CD8-positive, alpha-beta memory T cell (primary cell): ENCODE measurements around the gene SEMA5B. TPM values are rescaled to one million over a fixed set of nuclear protein-coding genes. Genes with fewer than 3 reads are reported as not detected.

ENCODE experiments used
- CTCF ChIA-PET: fragments of 350-600 bp; sonication (Branson Sonifier 250); formaldehyde crosslinking; loops from one replicate; lab custom pipeline; 2021; ENCODE audit warnings: antibody characterized with exemption; lab: Charles Lee
- POLR2A ChIA-PET: fragments of 350-600 bp; sonication (Branson Sonifier 250); formaldehyde crosslinking; loops from one replicate; lab custom pipeline; 2021; ENCODE audit warnings: antibody characterized with exemption; lab: Charles Lee
- DNase-seq, 5 donors: peaks; one replicate each; pipeline versions ENCODE4 v3.0.0 to v3.0.0-alpha.2; 2020 to 2022; ENCODE audit warnings: mixed read lengths in 1 of 5
- H3K27ac ChIP-seq: one replicate; pipeline ENCODE4 v1.7.0; 2013; ENCODE audit warnings: low read depth, mild to moderate bottlenecking, low read length, moderate library complexity
- H3K27me3 ChIP-seq: 2 replicates; pipeline ENCODE4 v1.7.0; 2013; ENCODE audit warnings: low read length, mild to moderate bottlenecking; ENCODE audit not compliant: insufficient read depth, poor library complexity, severe bottlenecking
- H3K36me3 ChIP-seq: 2 replicates; pipeline ENCODE4 v1.7.0; 2013; ENCODE audit warnings: mild to moderate bottlenecking, low read length, moderate library complexity; ENCODE audit not compliant: insufficient read depth
- H3K4me1 ChIP-seq: 2 replicates; pipeline ENCODE4 v1.7.0; 2013; ENCODE audit warnings: mild to moderate bottlenecking, low read length, moderate library complexity; ENCODE audit not compliant: insufficient read depth
- H3K4me3 ChIP-seq: 2 replicates; pipeline ENCODE4 v1.7.0; 2013; ENCODE audit warnings: mild to moderate bottlenecking, low read length
- H3K9me3 ChIP-seq: 2 replicates; pipeline ENCODE4 v1.7.0; 2013; ENCODE audit warnings: mild to moderate bottlenecking, low read length
- H3K27ac Mint-ChIP-seq, 8 donors: one replicate each; pipeline ENCODE4 v1.8.0; 2020 to 2021; ENCODE audit warnings: mixed read lengths in 8 of 8, mild to moderate bottlenecking in 6 of 8, inconsistent platforms in 3 of 8, moderate library complexity in 3 of 8
- H3K27me3 Mint-ChIP-seq, 2 donors: one replicate each; pipeline ENCODE4 v1.8.0; 2020 to 2021; ENCODE audit warnings: mixed read lengths in 2 of 2, mild to moderate bottlenecking in 1 of 2, moderate library complexity in 1 of 2
- H3K36me3 Mint-ChIP-seq, 3 donors: one replicate each; pipeline ENCODE4 v1.8.0; 2020 to 2021; ENCODE audit warnings: mixed read lengths in 3 of 3, inconsistent platforms in 1 of 3, mild to moderate bottlenecking in 1 of 3
- H3K4me1 Mint-ChIP-seq, 3 donors: one replicate each; pipeline ENCODE4 v1.8.0; 2020 to 2021; ENCODE audit warnings: mixed read lengths in 3 of 3, inconsistent platforms in 1 of 3, mild to moderate bottlenecking in 1 of 3
- H3K4me3 Mint-ChIP-seq, 7 donors: one replicate each; pipeline ENCODE4 v1.8.0; 2020 to 2021; ENCODE audit warnings: mixed read lengths in 7 of 7, mild to moderate bottlenecking in 6 of 7, moderate library complexity in 4 of 7, inconsistent platforms in 2 of 7
- H3K9me3 Mint-ChIP-seq, 5 donors: one replicate each; pipeline ENCODE4 v1.8.0; 2020 to 2022; ENCODE audit warnings: mixed read lengths in 5 of 5, mild to moderate bottlenecking in 3 of 5, moderate library complexity in 2 of 5, inconsistent platforms in 1 of 5
- polyA plus RNA-seq: library from polyadenylated mRNA; unstranded; fragments of 300-500 nt; fragmentation: Illumina TruSeq; gene quantifications from one replicate; pipeline ENCODE4 v1.2.3, GENCODE V29; 2021
- total RNA-seq, 2 experiments: library from RNA; stranded (reverse); gene quantifications; one replicate each; pipeline ENCODE4 v1.2.3, GENCODE V29; 2021

Gene SEMA5B
- total and polyA plus RNA-seq, 3 experiments from 2014 or later = not detected

DNA sequence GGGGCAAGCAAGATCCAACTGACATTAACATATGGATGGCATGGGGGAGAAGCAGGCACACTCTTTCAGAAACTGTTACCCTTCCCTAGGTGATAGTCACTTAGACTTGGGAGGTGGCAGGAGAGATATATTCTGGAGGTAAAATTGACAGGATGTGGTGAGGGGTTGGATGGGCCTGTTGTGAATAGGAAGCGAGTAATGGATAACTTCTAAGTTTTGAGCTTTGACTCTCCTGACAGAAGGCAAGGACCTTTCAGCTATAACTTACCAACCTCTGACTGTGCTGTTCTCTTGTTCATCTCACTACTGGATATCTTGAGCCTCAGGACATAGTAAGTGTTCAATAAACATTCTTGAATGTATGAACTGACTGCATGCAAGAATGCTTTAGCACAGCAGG, 37.4 kb upstream of the SEMA5B start:
- DNase-seq = no peak
- H3K9me3 ChIP-seq = no peaks in the 10 kb centered on the region
- peak overlapping the region in 2 of 7 donors; percentile 9 to 17 for H3K4me3 Mint-ChIP-seq
- H3K27me3 Mint-ChIP-seq = peaks cover 8 to 10% of the 10 kb centered on the region in 2 donors
- no peak overlapping the region for H3K4me3 ChIP-seq
- no peaks in the 10 kb centered on the region for H3K9me3 Mint-ChIP-seq
- POLR2A ChIA-PET = interaction anchor here (0.5 kb wide), 1 partner anchor 341 kb away, joined by 3 read pairs; no protein-coding TSS in a partner anchor
- no peak overlapping the region for H3K27ac ChIP-seq
- peak overlapping the region in 1 of 8 donors; percentile 97 for H3K27ac Mint-ChIP-seq
- peaks cover 14% of the 10 kb centered on the region for H3K4me1 ChIP-seq
- CTCF ChIA-PET = no interaction called here
- no peaks in the 10 kb centered on the region for H3K27me3 ChIP-seq
- no peaks in the 10 kb centered on the region for H3K36me3 Mint-ChIP-seq
- H3K36me3 ChIP-seq = no peaks in the 10 kb centered on the region
- H3K4me1 Mint-ChIP-seq = peaks cover 11 to 32% (median 21%) of the 10 kb centered on the region in 3 donors

DNA sequence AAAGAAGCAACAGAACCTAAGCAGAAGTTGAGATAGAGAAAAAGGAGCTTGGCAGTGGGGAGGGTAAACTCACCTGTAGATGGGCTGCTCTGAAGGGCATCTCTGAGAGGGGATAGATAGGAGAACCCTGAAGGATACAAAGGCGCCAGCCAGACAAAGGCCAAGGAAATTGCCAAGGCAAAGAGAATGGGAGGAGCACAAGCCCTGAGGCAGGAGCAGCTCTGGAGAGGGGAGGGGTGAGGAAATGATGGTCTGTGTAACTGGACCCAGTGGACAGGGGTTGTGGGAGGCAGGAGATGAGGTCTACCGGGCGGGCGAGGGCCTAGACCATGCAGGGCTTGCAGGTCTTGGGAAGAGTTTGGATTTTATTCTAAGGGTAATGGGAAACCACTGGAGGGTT, 36.9 kb upstream of the SEMA5B start:
- CTCF ChIA-PET = no interaction called here
- Histone ChIP-seq H3K4me1 (peaks cover 14% of the 10 kb centered on the region), H3K9me3 (no peaks in the 10 kb centered on the region), H3K27me3 (no peaks in the 10 kb centered on the region), H3K4me3 (no peak overlapping the region), H3K27ac (no peak overlapping the region), H3K36me3 (no peaks in the 10 kb centered on the region)
- no peak for DNase-seq
- Mint-ChIP-seq H3K36me3 (no peaks in the 10 kb centered on the region), H3K27me3 (peaks cover 8 to 9% of the 10 kb centered on the region in 2 donors), H3K4me3 (peak overlapping the region in 3 of 7 donors; percentile 9 to 72 (median 17)), H3K27ac (peak overlapping the region in 2 of 8 donors; percentile 7 to 97), H3K9me3 (no peaks in the 10 kb centered on the region), H3K4me1 (peaks cover 11 to 32% (median 21%) of the 10 kb centered on the region in 3 donors)
- POLR2A ChIA-PET = interaction anchor here (0.5 kb wide), 1 partner anchor 341 kb away, joined by 3 read pairs; no protein-coding TSS in a partner anchor

DNA sequence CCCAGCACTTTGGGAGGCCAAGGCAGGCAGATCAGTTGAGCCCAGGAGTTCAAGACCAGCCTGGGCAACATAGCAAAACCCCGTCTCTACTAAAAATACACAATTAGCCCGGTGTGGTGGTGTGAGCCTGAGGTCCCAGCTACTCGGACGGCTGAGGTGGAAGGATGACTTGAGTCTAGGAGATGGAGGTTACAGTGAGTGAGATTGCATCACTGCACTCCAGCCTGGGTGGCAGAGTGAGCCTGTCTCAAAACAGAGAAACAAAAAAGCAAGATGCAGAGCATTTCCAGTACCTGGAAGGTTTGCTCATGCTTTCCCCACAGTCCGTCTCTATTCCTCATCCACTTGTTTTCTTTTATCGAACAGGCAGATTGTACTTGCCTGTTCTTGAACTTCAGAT, 35.5 kb upstream of the SEMA5B start:
- Mint-ChIP-seq H3K27me3 (peaks cover 0 to 4% of the 10 kb centered on the region in 2 donors), H3K9me3 (no peaks in the 10 kb centered on the region), H3K36me3 (no peaks in the 10 kb centered on the region), H3K4me3 (no peak overlapping the region), H3K27ac (no peak overlapping the region), H3K4me1 (peaks cover 7 to 23% (median 9%) of the 10 kb centered on the region in 3 donors)
- Histone ChIP-seq H3K4me3 (no peak overlapping the region), H3K27me3 (no peaks in the 10 kb centered on the region), H3K36me3 (no peaks in the 10 kb centered on the region), H3K9me3 (no peaks in the 10 kb centered on the region), H3K4me1 (peaks cover 6% of the 10 kb centered on the region), H3K27ac (no peak overlapping the region)
- POLR2A ChIA-PET = interaction anchor here (0.6 kb wide), 1 partner anchor 674 kb away, joined by 3 read pairs; no protein-coding TSS in a partner anchor
- no peak for DNase-seq
- CTCF ChIA-PET = no interaction called here

DNA sequence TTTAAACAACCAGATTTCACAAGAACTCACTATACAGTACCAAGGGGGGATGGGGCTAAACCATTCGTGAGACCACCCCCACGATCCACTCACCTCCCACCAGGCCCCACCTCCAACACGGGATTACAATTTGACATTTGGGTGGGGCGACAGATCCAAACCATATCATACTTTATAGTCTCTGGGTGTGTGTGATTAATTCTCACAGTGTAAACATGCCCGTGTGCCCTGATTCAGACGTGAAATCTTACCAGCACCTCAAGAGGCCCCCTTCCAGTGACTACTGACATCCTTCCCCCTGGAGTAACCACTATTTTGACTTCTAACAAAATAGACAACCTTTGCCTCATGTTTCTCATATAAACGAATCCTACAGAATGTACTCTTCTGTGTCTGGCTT, 34.3 kb upstream of the SEMA5B start:
- Histone ChIP-seq H3K4me1 (no peaks in the 10 kb centered on the region), H3K27me3 (no peaks in the 10 kb centered on the region), H3K9me3 (no peaks in the 10 kb centered on the region), H3K36me3 (no peaks in the 10 kb centered on the region), H3K4me3 (no peak overlapping the region), H3K27ac (no peak overlapping the region)
- POLR2A ChIA-PET = no interaction called here
- H3K4me1 Mint-ChIP-seq = peaks cover 3 to 17% (median 3%) of the 10 kb centered on the region in 3 donors
- H3K27ac Mint-ChIP-seq = no peak overlapping the region
- no peaks in the 10 kb centered on the region for H3K36me3 Mint-ChIP-seq
- H3K9me3 Mint-ChIP-seq = no peaks in the 10 kb centered on the region
- H3K4me3 Mint-ChIP-seq = no peak overlapping the region
- H3K27me3 Mint-ChIP-seq = peaks cover 0 to 4% of the 10 kb centered on the region in 2 donors
- CTCF ChIA-PET = no interaction called here
- no peak for DNase-seq

DNA sequence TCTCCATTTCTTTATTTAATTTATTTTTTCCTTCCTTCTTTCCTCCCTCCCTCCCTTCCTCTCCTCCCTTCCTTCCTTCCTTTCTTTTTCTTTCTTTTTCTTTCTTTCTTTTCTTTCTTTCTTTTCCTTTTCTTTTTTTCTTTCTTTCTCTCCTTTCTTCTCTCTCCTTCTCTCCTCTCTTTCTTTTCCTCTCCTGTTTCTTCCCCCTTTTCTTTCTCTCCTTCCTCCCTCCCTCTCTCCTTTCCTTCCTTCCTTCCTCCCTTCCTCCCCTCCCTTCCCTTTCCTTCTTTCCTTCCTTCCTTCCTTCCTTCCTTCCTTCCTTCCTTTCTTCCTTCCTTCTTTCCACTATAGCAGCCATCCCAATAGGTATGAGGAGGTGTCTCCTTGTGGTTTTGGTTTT, 32.5 kb upstream of the SEMA5B start:
- no peak overlapping the region for H3K4me3 Mint-ChIP-seq
- no peak overlapping the region for H3K27ac Mint-ChIP-seq
- Histone ChIP-seq H3K27ac (no peak overlapping the region), H3K4me1 (no peaks in the 10 kb centered on the region), H3K27me3 (no peaks in the 10 kb centered on the region), H3K4me3 (no peak overlapping the region), H3K9me3 (no peaks in the 10 kb centered on the region), H3K36me3 (no peaks in the 10 kb centered on the region)
- no peaks in the 10 kb centered on the region for H3K36me3 Mint-ChIP-seq
- CTCF ChIA-PET = interaction anchor here (1.4 kb wide), 1 partner anchor 10 kb away, joined by 3 read pairs; no protein-coding TSS in a partner anchor
- H3K4me1 Mint-ChIP-seq = peaks cover 0 to 9% (median 0%) of the 10 kb centered on the region in 3 donors
- DNase-seq = no peak
- H3K9me3 Mint-ChIP-seq = no peaks in the 10 kb centered on the region
- POLR2A ChIA-PET = no interaction called here
- peaks cover 0 to 2% of the 10 kb centered on the region in 2 donors for H3K27me3 Mint-ChIP-seq

DNA sequence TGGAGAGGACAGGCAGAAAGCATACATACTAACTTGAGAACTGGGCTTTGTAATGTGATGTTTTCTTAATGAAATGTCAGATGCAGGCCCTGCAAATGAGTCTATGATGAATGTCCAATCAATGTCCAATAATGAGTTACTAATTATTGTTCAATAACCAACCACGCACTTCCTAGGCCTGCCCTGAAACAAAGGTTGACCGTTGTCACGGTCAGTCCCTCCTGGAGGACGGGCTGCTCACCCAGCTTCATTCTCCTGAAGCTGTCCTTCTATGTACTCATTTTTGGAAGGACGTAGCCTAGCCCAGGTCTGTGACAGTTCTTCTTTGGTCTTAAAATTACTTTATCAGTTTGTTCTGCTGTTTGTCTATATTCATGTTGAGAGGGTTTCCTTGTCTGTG, 30.9 kb upstream of the SEMA5B start:
- no peaks in the 10 kb centered on the region for H3K36me3 ChIP-seq
- H3K4me1 ChIP-seq = no peaks in the 10 kb centered on the region
- no peaks in the 10 kb centered on the region for H3K27me3 ChIP-seq
- ChIA-PET CTCF (interaction anchor here (1.4 kb wide), 1 partner anchor 9 kb away, joined by 3 read pairs; no protein-coding TSS in a partner anchor), POLR2A (no interaction called here)
- H3K27ac ChIP-seq = no peak overlapping the region
- Mint-ChIP-seq H3K36me3 (no peaks in the 10 kb centered on the region), H3K27me3 (peaks cover 4 to 5% of the 10 kb centered on the region in 2 donors), H3K9me3 (no peaks in the 10 kb centered on the region), H3K4me1 (no peaks in the 10 kb centered on the region), H3K27ac (no peak overlapping the region), H3K4me3 (no peak overlapping the region)
- no peak for DNase-seq
- no peaks in the 10 kb centered on the region for H3K9me3 ChIP-seq
- no peak overlapping the region for H3K4me3 ChIP-seq

DNA sequence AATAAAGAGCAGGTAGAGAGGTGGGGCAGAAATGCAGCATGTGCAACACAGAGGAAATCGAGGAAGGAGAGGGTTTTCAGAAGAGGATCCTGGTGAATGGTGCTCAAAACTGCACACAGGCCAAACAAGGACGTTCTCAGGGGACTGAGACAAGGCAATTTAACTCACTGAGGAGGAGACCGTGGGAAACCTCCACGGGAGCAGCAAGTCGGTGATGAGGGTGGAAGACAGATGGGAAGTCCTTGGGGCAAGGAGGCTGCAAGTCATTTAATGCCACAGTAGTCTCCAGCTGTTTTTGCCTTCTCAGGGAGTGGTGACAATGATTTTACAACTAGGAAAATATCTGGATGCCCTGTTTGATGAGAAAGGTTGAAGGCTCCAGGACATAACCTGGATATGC, 27.8 kb upstream of the SEMA5B start:
- no peak overlapping the region for H3K4me3 Mint-ChIP-seq
- no peaks in the 10 kb centered on the region for H3K9me3 ChIP-seq
- no peak overlapping the region for H3K27ac Mint-ChIP-seq
- no peaks in the 10 kb centered on the region for H3K27me3 ChIP-seq
- H3K4me1 ChIP-seq = no peaks in the 10 kb centered on the region
- CTCF ChIA-PET = interaction anchor here (1.7 kb wide), 1 partner anchor 12 kb away, joined by 4 read pairs; the partner anchor contains the start of gene PDIA5
- H3K36me3 Mint-ChIP-seq = no peaks in the 10 kb centered on the region
- H3K4me3 ChIP-seq = no peak overlapping the region
- no peaks in the 10 kb centered on the region for H3K9me3 Mint-ChIP-seq
- H3K4me1 Mint-ChIP-seq = no peaks in the 10 kb centered on the region
- POLR2A ChIA-PET = no interaction called here
- H3K36me3 ChIP-seq = no peaks in the 10 kb centered on the region
- H3K27ac ChIP-seq = no peak overlapping the region
- no peak for DNase-seq
- H3K27me3 Mint-ChIP-seq = peaks cover 7 to 8% of the 10 kb centered on the region in 2 donors

DNA sequence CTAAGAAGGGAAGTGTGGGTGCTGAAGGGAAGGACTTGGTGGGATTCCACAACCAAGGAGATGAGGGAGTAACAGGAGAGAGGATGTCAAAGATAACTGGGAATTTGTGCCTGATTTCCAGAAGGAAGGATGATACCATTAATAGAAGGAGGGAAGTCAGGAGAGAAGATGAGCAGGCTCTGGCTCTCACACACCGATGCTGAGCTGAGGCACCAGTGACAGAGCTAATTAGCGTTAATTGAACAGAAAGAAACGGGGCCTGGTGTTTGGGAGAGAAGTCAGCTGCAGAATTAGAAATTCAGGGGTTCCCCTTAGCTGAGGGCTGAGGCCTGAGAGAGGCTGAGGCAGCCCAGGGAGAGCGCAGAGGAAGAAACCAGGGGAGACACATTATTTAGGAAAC, 27.4 kb upstream of the SEMA5B start:
- H3K4me1 ChIP-seq = no peaks in the 10 kb centered on the region
- Mint-ChIP-seq H3K4me3 (no peak overlapping the region), H3K4me1 (no peaks in the 10 kb centered on the region), H3K9me3 (no peaks in the 10 kb centered on the region), H3K27me3 (peaks cover 7 to 8% of the 10 kb centered on the region in 2 donors), H3K36me3 (no peaks in the 10 kb centered on the region), H3K27ac (no peak overlapping the region)
- POLR2A ChIA-PET = no interaction called here
- no peak for DNase-seq
- no peaks in the 10 kb centered on the region for H3K9me3 ChIP-seq
- no peaks in the 10 kb centered on the region for H3K36me3 ChIP-seq
- CTCF ChIA-PET = no interaction called here
- H3K27me3 ChIP-seq = no peaks in the 10 kb centered on the region
- H3K4me3 ChIP-seq = no peak overlapping the region
- no peak overlapping the region for H3K27ac ChIP-seq
